ENCODE results near the gene HLA-DQA2. TPM values are rescaled to one million over a fixed set of nuclear protein-coding genes. Genes with fewer than 3 reads are reported as not detected.
"Not testable (repeated sequence)": the region's sequence is repeated elsewhere in the genome, so short reads cannot be mapped to it uniquely, and the experiment has no call there.

Gene HLA-DQA2
- 100 to 1,000 TPM in 3 of 6 donors, 10 to 100 TPM in 2, under 1 TPM in 1; 0.82 to 164 (median 101) TPM for polyA plus RNA-seq (ENCODE audit: low read depth in 6 of 6)

DNA sequence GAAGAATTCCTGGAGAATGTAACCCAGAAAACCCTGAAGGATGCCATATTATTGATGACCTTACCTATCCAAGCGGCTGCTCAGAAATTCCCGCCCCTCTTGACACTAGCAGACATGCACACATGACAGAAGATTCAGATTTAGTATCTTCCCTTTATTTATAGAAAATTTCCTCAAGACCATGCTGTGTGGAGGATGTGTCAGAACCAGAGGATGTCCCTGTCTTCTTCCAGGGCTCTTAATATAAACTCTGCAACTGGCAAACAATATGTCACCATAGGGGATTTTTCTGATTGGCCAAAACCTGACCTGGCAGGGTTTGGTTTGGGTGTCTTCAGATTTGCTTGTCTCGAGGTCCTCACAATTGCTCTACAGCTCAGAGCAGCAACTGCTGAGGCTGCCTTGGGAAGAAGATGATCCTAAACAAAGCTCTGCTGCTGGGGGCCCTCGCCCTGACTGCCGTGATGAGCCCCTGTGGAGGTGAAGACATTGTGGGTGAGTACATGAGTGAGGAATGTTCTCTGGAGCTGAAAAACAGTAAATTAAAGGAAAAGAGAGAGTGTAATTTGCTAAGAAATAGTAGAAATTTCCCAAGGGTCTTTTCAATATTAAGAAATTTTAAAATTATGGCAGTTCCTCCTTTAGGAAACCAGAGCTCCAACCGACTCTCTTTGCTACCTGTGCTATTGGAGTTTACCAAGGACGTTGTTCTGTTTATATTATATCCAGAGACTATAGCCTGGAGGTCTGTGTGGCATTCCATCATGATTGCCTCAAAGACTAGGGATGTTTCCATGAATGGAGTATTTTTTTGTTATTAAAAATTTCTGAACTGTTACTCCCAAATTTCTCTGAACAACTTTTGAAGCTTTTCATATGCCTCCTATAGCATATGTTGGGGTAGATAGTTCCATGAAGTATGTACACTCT is at the start of gene HLA-DQA2:
Gene HLA-DQA2, plus strand, starts transcription at position 361 of the 930 bp plus-strand sequence. Its CDS starts 53 bp downstream, at position 414.
- peak within 1 kb of the TSS in 3 of 6 donors; percentile 16 to 98 (median 20) for H3K27ac Mint-ChIP-seq
- no peaks in the 10 kb centered on the region for H3K9me3 Mint-ChIP-seq
- peaks cover 44 to 56% (median 47%) of the 10 kb centered on the region in 3 donors for H3K27me3 Mint-ChIP-seq
- peak within 1 kb of the TSS in 3 of 8 donors; percentile 33 to 83 (median 55) for H3K4me3 Mint-ChIP-seq
- DNase-seq (no peak), ATAC-seq (ENCODE audit: low read depth in 2 of 2) (peak; percentile 68 to 79)
- H3K4me1 Mint-ChIP-seq: no peaks in the 10 kb centered on the region
- no peaks in the 10 kb centered on the region for H3K36me3 Mint-ChIP-seq

DNA sequence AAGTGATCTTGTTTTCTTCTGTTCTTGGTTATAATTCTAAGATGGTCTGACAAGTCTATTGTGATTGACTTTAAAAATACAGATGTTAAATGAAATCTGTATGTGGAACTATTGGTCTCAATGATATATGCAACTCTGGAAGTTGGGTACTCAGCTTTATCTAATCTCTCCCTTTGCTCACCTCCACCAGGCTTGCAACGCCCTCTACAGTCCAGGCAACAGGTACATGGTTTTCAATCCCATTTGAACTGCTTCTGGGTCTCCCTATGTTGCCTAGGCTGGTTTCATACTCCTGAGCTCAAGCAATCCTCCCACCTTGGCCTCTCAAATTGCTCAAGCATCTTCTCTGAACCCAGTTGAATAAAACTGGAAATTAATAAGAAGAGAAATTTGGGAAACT is 49.2 kb upstream of the HLA-DQA2 start:
- peaks cover 0 to 3% (median 0%) of the 10 kb centered on the region in 7 donors for H3K9me3 Mint-ChIP-seq
- no peaks in the 10 kb centered on the region for H3K27me3 Mint-ChIP-seq
- H3K4me1 Mint-ChIP-seq: peaks cover 22 to 34% (median 29%) of the 10 kb centered on the region in 3 donors
- DNase-seq: peak; percentile 44
- peak overlapping the region in 7 of 8 donors; percentile 25 to 83 (median 64) for H3K4me3 Mint-ChIP-seq
- H3K36me3 Mint-ChIP-seq: peaks cover 0 to under 1% of the 10 kb centered on the region in 2 donors
- peak; percentile 64 to 73 for ATAC-seq (ENCODE audit: low read depth in 2 of 2)
- H3K27ac Mint-ChIP-seq: peak overlapping the region; percentile 82 to 98 (median 96)

DNA sequence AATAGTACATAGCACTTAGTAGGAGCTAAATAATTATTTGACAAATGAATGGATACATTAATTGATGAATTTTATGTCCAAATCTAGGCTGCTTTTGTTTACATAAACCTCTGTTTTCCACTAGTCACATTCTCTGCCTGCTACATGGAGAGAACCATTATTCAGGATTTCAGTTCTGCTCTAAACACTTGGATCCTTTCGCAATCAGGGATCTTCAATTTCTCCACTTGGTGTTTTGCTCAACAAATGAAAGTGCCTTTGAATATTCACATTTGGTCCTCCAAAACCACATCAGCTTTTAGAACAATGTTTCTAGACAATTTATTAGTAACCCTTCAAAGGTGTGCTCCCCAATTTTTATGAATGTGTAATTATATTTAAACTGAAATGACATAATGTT is 44.2 kb upstream of the HLA-DQA2 start:
- DNase-seq (no peak), ATAC-seq (ENCODE audit: low read depth in 2 of 2) (no peak)
- peaks cover 5 to 10% (median 7%) of the 10 kb centered on the region in 3 donors for H3K27me3 Mint-ChIP-seq
- H3K36me3 Mint-ChIP-seq: no peaks in the 10 kb centered on the region
- peaks cover 0 to 3% (median 0%) of the 10 kb centered on the region in 7 donors for H3K9me3 Mint-ChIP-seq
- H3K4me3 Mint-ChIP-seq: no peak overlapping the region
- H3K27ac Mint-ChIP-seq: no peak overlapping the region
- peaks cover 4 to 16% (median 8%) of the 10 kb centered on the region in 3 donors for H3K4me1 Mint-ChIP-seq

DNA sequence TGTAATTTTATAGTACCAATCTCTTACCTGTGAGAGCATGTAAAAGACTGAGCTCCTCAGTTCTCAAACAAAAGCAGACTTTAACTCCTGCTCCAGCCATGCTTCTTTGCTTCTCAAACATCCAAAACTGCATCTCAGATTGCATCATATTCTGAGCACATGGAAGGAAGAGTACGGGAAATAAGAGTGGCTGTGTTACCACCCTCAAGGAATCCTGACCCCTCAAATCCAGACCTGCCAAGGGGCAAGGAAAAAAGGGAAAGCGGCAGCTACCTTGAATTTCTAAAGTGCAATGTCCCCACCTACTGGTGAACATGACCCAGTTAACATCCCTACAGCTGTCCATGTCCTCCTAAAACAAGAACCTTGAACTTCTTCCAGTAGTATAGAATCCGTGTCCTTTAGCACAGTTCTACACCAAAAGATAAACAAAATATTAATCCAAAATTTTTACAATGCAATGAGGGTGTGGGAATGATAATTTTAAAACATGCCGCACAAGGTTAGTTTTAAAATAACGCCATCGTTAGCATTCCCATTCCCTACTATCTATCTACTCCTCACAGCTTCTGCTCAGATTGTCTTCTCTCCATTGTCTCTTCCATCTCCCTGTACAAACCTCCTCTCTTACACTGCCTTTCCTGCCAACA is 40.7 kb upstream of the HLA-DQA2 start:
- Mint-ChIP-seq H3K27me3 (peaks cover 13 to 21% (median 15%) of the 10 kb centered on the region in 3 donors), H3K4me1 (peaks cover 4 to 11% (median 7%) of the 10 kb centered on the region in 3 donors), H3K4me3 (peak overlapping the region in 7 of 8 donors; percentile 37 to 86 (median 75)), H3K36me3 (peaks cover 0 to 7% of the 10 kb centered on the region in 2 donors), H3K27ac (peak overlapping the region in 5 of 6 donors; percentile 3 to 92 (median 67)), H3K9me3 (peaks cover 0 to 4% (median 2%) of the 10 kb centered on the region in 7 donors)
- DNase-seq (peak; percentile 49), ATAC-seq (ENCODE audit: low read depth in 2 of 2) (peak; percentile 84 to 88)

DNA sequence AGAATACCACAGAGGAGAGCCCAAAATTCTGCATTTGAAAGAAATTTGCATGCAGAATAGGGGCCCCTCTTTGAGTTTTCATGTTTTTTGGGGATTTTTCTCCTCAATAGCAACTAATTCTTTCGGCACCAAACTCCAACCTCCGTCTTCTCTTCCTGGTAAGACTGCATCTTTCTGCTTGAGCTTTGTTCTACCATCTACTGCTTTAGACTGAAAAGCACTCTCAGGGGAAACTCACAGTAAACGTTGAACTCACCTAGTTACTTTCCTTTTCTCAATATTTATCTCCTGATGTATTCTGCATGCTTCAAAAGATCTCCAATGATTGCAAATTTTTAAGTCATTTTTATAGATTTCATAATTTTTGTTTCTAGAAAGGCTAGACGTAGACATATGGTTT is 37.8 kb upstream of the HLA-DQA2 start:
- peak overlapping the region in 1 of 6 donors; percentile 6 for H3K27ac Mint-ChIP-seq

DNA sequence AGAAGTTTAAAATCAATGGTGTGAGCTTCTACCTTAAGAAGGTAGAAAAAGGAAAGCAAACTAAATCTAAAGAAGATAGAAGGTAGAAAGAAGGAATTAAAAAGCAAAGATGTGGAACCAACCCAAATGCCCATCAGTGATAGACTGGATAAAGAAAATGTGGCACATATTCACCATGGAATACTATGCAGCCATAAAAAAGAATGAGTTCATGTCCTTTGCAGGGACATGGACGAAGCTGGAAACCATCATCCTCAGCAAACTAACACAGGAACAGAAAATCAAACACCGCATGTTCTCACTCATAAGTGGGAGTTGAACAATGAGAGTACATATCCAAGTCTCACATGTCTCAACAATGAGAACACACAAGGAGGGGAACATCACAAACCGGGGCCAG is 36.0 kb upstream of the HLA-DQA2 start:
- Mint-ChIP-seq H3K4me1 (peaks cover 4 to 11% (median 7%) of the 10 kb centered on the region in 3 donors), H3K27ac (peak overlapping the region in 1 of 6 donors; percentile 70), H3K27me3 (peaks cover 13 to 21% (median 15%) of the 10 kb centered on the region in 3 donors)
- not testable (repeated sequence) for H3K4me3 Mint-ChIP-seq; DNase-seq; ATAC-seq (ENCODE audit: low read depth in 2 of 2); H3K9me3 Mint-ChIP-seq; H3K36me3 Mint-ChIP-seq

More for the DNA sequence above, 37.8 kb upstream of the HLA-DQA2 start:
- ATAC-seq (ENCODE audit: low read depth in 2 of 2): no peak
- Mint-ChIP-seq H3K4me1 (peaks cover 4 to 11% (median 7%) of the 10 kb centered on the region in 3 donors), H3K4me3 (peak overlapping the region in 1 of 8 donors; percentile 28), H3K36me3 (peaks cover 0 to 7% of the 10 kb centered on the region in 2 donors), H3K9me3 (peaks cover 0 to 4% (median 2%) of the 10 kb centered on the region in 7 donors), H3K27me3 (peaks cover 13 to 21% (median 15%) of the 10 kb centered on the region in 3 donors)
- no peak for DNase-seq

DNA sequence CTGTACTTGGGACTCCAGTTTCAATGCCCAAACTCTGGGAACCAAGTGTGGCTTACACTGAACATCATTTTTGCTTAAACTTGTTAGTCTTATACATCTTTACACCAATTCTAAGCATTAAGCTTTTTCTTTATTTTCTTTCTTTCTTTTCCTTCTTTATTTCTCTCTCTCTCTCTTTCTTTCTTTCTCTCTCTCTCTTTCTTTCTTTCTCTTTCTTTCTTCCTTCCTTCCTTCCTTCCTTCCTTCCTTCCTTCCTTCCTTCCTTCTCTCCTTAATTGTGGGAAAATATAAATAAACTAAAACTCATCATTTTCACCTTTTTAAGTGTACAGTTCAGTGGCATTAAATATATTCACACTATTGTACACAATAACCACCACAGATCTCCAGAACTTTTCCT is 31.6 kb upstream of the HLA-DQA2 start:
- DNase-seq (no peak), ATAC-seq (ENCODE audit: low read depth in 2 of 2) (no peak)
- H3K36me3 Mint-ChIP-seq: peaks cover 0 to 7% of the 10 kb centered on the region in 2 donors
- H3K9me3 Mint-ChIP-seq: peaks cover 0 to 4% (median 2%) of the 10 kb centered on the region in 7 donors
- peaks cover 0 to 7% (median 0%) of the 10 kb centered on the region in 3 donors for H3K27me3 Mint-ChIP-seq
- peaks cover 0 to 12% (median 2%) of the 10 kb centered on the region in 3 donors for H3K4me1 Mint-ChIP-seq
- H3K4me3 Mint-ChIP-seq: no peak overlapping the region
- no peak overlapping the region for H3K27ac Mint-ChIP-seq

DNA sequence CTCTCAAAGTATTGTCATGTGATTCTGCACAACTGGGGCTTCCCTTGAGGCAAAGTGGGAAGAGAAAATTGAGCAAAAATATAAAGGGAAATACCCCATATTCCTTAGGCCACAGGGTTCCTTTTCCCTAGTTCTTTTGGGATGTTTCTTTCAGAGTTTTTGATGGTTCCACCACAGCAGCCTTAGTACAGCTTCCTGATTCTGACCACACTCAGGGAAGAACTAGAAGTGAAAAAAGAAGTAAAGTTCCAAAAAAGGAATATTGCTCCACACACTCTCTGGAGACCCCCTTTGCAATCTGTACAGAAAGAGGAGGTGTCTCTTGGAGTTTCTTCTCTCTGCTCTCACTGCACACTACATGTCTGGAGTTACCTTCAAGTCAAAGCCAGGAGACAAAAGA is 27.9 kb upstream of the HLA-DQA2 start:
- ATAC-seq (ENCODE audit: low read depth in 2 of 2): no peak
- H3K27me3 Mint-ChIP-seq: peaks cover 0 to 6% (median 6%) of the 10 kb centered on the region in 3 donors

DNA sequence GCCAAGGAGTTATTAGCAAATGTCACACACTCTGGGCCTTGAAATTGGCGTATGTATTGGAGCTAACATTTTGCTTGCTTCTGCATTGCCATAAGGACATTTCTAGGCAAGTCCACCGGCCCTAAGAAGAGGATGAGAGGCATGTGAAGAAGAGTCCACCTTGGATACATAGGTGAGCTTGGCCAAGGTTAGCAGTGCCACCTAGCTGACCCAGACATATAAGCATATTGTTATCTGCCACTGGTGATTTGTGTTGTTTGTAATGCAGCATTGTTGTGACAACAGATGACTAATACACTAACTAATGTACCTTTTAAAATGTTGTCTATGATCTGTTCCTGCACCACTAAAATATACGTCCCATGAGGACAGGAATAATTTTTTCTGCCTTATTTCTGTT is 24.8 kb upstream of the HLA-DQA2 start:
- peak in 1 of 2 donors; percentile 23 for ATAC-seq (ENCODE audit: low read depth in 2 of 2)
- Mint-ChIP-seq H3K4me1 (peaks cover 0 to 6% (median 2%) of the 10 kb centered on the region in 3 donors), H3K36me3 (no peaks in the 10 kb centered on the region), H3K4me3 (no peak overlapping the region), H3K27me3 (peaks cover 6 to 23% (median 19%) of the 10 kb centered on the region in 3 donors), H3K9me3 (peaks cover 0 to 6% (median 0%) of the 10 kb centered on the region in 7 donors), H3K27ac (no peak overlapping the region)
- DNase-seq: no peak

More for the DNA sequence above, 27.9 kb upstream of the HLA-DQA2 start:
- H3K36me3 Mint-ChIP-seq: no peaks in the 10 kb centered on the region
- H3K4me1 Mint-ChIP-seq: peaks cover 0 to 6% (median 0%) of the 10 kb centered on the region in 3 donors
- H3K9me3 Mint-ChIP-seq: no peaks in the 10 kb centered on the region
- no peak overlapping the region for H3K27ac Mint-ChIP-seq
- no peak overlapping the region for H3K4me3 Mint-ChIP-seq
- DNase-seq: no peak

DNA sequence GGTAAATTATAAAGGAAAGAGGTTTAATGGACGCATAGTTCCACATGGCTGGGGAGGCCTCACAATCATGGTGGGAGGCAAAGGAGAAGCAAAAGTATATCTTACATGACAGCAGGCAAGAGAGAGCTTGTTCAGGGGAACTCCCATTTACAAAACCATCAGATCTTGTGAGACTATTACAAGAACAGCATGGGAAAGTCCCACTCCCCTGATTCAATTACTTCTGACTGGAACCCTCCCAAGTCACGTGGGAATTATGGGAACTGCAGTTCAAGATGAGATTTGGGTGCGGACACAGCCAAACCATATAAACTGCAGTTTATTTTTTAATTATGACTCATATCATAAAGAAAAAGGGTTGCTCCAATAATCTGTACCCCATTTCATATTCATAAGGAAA is 22.3 kb upstream of the HLA-DQA2 start:
- no peaks in the 10 kb centered on the region for H3K36me3 Mint-ChIP-seq
- H3K4me1 Mint-ChIP-seq: peaks cover 0 to 2% (median 0%) of the 10 kb centered on the region in 3 donors
- H3K4me3 Mint-ChIP-seq: no peak overlapping the region
- peaks cover 0 to 6% (median 0%) of the 10 kb centered on the region in 7 donors for H3K9me3 Mint-ChIP-seq
- peak overlapping the region in 1 of 6 donors; percentile 47 for H3K27ac Mint-ChIP-seq
- ATAC-seq (ENCODE audit: low read depth in 2 of 2) (peak; percentile 48 to 97), DNase-seq (no peak)
- peaks cover 13 to 27% (median 25%) of the 10 kb centered on the region in 3 donors for H3K27me3 Mint-ChIP-seq

DNA sequence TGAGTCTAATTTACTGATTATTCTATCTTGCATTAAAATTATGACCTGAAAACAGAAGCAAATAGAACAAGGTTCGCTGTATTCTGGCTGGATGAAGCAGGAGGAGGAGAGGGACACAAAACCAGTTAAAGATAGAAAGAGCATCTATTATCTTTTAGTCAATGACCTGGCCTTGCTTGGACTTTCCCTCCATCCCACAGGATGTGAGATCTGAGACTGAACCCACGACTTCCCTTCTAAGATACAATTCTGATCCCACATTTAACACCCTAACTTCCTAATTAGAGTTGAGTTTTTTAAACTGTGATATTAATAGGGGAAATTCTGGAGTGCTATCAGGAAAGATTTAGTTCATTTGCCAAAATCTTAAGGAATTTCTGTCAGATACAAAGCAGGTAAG is 3.1 kb upstream of the HLA-DQA2 start:
- peaks cover 0 to 6% (median 0%) of the 10 kb centered on the region in 7 donors for H3K9me3 Mint-ChIP-seq
- H3K4me1 Mint-ChIP-seq: no peaks in the 10 kb centered on the region
- no peak for DNase-seq
- H3K27ac Mint-ChIP-seq: no peak overlapping the region
- no peak for ATAC-seq (ENCODE audit: low read depth in 2 of 2)
- H3K36me3 Mint-ChIP-seq: no peaks in the 10 kb centered on the region
- H3K4me3 Mint-ChIP-seq: no peak overlapping the region
- H3K27me3 Mint-ChIP-seq: peaks cover 33 to 56% (median 37%) of the 10 kb centered on the region in 3 donors

DNA sequence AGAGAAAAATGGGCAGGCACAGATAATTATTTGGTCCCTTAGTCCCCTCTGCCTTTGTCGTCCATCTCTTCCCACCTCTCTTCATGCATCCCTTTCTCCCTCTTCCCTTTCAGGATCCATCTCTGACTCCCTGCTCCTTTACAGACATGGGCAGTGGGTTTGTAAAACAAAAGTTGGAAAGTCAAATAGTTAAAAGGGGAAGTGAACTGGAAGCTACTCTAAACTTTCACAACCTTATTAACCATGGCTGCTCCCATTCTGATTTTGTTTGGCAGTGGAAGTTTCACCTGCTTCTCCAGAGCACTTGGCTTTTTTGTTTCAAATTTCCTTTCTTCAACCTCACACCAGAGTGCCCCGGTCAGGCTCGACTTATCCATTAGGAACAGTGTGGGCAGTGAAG is 1.2 kb downstream of the HLA-DQA2 start:
- Mint-ChIP-seq H3K9me3 (no peaks in the 10 kb centered on the region), H3K27ac (peak overlapping the region in 2 of 6 donors; percentile 35 to 60), H3K4me3 (peak overlapping the region in 1 of 8 donors; percentile 20), H3K36me3 (no peaks in the 10 kb centered on the region), H3K27me3 (peaks cover 47 to 62% (median 52%) of the 10 kb centered on the region in 3 donors), H3K4me1 (no peaks in the 10 kb centered on the region)
- no peak for DNase-seq
- ATAC-seq (ENCODE audit: low read depth in 2 of 2): peak in 1 of 2 donors; percentile 18

DNA sequence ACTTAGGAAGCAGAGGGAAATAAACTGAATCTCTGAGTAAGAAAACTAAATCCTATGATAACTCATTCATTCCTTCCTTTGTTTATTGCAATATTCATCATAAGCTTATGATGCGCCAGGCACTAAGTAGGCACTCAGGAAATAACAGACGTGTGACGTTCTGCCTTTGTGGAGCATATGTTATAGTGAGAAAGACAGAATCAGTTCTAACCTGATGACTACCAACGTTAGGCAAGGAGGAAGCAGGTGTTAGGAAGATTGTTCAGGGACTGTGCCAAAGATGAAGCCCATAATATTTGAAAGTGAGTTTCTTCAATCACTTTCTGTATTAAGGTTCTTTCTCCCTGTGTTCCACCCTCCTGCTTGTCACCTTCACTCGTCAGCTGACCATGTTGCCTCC is 3.6 kb downstream of the HLA-DQA2 start:
- no peak for DNase-seq
- no peak for ATAC-seq (ENCODE audit: low read depth in 2 of 2)
- H3K4me1 Mint-ChIP-seq: no peaks in the 10 kb centered on the region
- no peak overlapping the region for H3K27ac Mint-ChIP-seq
- H3K9me3 Mint-ChIP-seq: no peaks in the 10 kb centered on the region
- H3K4me3 Mint-ChIP-seq: no peak overlapping the region
- peaks cover 41 to 54% (median 46%) of the 10 kb centered on the region in 3 donors for H3K27me3 Mint-ChIP-seq
- H3K36me3 Mint-ChIP-seq: no peaks in the 10 kb centered on the region

Data from naive B cell (primary cell).